ENCODE data around the gene PTPRM.

PTPRM gene

DNA sequence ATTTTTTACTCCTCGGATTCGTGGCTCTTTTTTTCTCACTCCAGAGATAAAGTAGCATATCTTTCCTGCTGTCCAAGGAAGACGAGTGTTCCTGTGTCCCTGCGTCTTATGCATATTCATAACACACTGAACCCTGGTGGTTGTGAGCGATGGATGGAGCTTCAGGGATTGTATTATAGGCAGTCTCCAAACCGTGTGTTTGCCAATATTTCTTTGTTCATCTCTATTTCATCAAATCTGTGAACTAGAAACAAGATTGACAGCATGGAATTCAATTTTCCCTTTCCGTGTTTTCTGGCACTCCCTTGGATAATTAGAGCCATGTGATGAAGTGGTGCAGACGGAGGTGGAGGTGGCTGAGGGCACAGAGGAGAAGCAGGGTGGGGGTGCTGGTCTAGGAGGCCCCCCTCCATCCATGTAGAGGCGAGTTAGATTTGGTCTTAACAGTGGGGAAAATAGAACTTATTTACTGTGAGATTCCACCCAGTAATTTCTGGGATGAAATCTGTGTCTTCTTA lies 240.9 kb downstream of the PTPRM start:
- DNase-seq (ENCODE audit: low read depth in 2 of 2): no peak

- DNase-seq (ENCODE audit: low read depth in 2 of 2): no peak
Measured at GRCh38 chr18:7808992-7809391, 241.9 kb downstream of the PTPRM start.

DNA sequence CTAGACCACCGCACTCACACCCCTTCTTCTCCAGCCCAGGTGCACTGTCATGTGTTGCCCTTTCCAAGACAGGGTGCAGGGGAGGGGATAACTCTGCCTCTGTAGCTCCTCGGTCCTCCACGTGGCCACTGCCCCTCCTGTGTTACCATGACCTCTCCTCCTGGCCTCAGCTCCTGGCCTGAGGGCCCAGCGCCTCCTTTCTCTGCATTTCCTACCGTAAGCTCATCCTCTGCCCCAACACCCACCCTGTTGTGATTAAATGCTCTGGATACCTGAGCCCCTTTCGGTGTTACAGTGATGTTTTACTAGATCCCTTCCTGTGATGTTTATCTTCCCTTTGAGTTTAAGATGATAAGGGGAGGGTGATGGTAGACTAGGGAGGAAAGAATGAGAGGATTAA lies 242.3 kb downstream of the PTPRM start:
- DNase-seq (ENCODE audit: low read depth in 2 of 2): no peak

DNA sequence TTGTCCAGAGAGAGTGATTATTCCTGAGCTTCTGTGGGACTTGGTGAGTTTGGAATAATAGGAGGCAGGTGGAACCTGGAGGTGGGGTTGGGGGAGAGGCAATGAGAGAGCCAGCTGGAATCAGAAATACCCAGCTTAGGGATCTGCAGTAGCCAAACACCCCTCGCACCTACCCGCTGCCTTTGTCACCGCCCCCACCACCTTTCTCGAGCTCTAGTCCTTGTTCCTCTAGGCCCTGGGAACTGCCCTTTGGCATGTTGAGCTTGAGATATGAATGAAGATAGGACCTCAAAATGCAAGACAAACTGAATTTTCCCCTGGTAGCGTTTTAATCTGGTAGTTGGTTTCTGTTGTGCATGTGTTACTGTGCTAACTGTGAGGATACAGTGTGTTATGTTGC lies 242.9 kb downstream of the PTPRM start:
- no peak for DNase-seq (ENCODE audit: low read depth in 2 of 2)

DNA sequence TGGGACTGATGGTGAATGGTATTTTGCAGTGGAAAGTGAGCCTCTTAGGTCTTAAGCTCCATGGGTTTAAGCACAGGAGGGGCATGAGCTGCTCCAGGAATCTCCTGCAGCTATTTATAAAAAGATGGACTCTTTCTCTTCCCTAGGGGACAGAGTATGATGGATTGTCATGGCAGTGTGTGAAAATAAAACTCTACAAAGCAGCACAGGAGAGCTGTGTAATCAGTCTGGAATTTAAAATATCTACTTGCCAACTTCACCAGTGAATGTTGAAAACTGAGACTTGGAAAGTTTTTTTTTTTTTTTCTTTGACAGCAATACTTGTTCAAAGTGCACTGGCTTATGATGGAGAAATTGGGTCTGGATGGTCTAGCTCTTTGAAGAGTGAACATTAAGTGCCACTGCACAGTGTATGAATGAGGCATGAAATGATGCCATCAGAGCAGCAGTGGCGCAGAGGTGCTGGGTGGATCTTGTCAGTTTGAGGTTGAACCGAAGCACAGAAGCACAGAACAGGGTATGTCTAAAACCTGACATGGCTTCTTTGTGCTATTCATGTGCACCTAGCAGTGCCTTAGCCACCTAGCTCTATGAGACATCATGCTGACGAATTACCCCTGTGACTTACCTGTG lies 245.4 kb downstream of the PTPRM start:
- DNase-seq (ENCODE audit: low read depth in 2 of 2): no peak

GRCh38 chr18:7813131-7813530 lies 246.0 kb downstream of the PTPRM start:
- DNase-seq (ENCODE audit: low read depth in 2 of 2): no peak

DNA sequence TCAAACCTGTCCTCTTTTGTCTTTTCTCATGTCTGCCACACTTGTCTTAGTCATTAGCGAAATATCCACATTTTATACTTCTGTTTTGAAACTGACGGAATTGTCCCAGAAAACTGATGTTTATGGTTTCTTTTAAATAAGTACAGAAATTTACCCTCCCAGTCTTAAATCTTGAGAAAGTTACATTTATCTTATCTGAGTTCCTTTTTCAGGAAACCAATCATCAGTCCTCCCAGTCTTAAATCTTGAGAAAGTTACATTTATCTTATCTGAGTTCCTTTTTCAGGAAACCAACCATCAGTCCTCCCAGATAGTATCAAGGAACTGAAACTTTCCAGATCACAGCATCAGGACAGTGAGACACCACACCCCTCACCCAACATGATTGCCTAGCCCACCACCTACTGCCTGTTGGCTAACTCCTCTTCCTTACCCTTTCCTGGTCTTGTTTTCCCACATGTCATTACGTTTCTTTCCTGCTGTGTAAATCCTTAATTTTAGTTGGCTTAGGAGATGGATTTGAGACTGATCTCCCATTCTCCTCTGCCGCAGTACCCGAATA lies 247.7 kb downstream of the PTPRM start:
- DNase-seq (ENCODE audit: low read depth in 2 of 2): no peak

GRCh38 chr18:7815787-7816186 lies 248.7 kb downstream of the PTPRM start:
- DNase-seq (ENCODE audit: low read depth in 2 of 2): no peak

DNA sequence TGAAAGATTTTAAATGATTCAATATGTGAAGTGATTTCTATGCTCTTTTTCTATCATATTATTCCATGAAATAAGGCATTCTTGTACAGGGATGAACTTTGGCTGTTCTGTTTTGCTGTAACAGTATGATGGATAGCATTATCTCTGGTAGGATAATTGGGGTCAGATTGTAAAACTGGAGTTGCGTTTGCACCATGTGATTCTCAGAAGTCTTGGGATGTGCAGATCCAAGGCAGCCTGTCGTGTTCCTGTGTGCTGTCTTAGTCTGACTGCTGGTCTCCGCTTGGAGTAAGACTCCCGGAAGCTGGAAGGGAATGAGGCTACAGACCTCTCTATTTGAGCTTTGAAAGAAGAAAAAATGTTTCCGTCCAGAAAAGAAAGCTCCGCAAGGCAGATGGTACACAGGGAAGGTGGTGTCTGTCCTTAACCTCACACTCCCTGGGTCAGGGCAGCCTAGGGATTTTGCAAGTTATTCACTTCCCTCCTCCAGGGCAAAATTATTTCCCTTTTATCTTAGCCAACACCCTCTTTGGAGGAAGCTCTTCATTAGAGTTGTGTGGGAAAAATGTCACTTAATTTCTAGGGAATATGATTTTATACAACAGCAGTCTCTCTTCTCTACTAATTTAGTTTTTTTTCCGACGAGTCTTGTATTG lies 250.6 kb downstream of the PTPRM start:
- no peak for DNase-seq (ENCODE audit: low read depth in 2 of 2)

GRCh38 chr18:7821784-7822183 lies 254.7 kb downstream of the PTPRM start:
- no peak for DNase-seq (ENCODE audit: low read depth in 2 of 2)

GRCh38 chr18:7822435-7823331 lies 255.6 kb downstream of the PTPRM start:
- DNase-seq (ENCODE audit: low read depth in 2 of 2): no peak

- DNase-seq (ENCODE audit: low read depth in 2 of 2): no peak
Measured at GRCh38 chr18:7824970-7825369, 257.9 kb downstream of the PTPRM start.

DNA sequence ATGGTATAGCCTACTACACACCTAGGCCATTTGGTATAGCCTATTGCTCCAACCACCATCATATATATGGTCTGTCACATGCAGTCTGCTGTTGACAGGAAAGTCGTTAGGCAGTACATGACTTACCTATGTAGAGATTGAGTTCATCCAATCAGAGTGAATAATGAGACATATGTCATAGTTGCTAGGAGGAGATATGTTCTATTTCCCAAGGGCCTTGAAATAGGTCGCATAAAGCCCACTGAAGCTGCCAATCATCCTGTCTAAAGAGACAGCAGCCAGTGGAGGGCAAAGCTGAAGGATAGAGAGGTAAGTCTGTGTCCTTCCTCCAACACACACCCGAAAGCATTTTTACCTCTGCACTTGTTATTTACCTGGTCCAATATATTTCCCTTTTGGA lies 263.4 kb downstream of the PTPRM start:
- DNase-seq (ENCODE audit: low read depth in 2 of 2): no peak

DNA sequence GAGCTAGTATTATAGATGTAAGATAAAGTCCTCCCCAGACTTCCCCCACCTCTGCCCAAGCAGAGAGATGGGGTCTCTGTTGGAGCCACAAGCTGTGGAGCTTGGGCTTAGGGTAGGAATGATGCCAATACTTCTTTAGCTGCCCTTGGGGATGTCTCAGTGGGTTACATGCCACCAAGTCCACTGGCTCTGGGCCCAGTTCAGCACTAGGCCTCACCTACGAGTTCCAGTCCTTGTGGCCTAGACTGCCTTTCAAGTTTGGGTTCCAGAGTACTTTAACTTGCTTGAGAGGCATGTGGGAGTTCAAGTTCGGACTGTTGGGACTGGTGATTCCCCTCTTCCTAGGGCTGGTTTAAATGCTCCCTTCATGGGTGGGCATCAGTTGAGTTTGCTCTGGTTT lies 272.4 kb downstream of the PTPRM start:
- no peak for DNase-seq (ENCODE audit: low read depth in 2 of 2)

DNA sequence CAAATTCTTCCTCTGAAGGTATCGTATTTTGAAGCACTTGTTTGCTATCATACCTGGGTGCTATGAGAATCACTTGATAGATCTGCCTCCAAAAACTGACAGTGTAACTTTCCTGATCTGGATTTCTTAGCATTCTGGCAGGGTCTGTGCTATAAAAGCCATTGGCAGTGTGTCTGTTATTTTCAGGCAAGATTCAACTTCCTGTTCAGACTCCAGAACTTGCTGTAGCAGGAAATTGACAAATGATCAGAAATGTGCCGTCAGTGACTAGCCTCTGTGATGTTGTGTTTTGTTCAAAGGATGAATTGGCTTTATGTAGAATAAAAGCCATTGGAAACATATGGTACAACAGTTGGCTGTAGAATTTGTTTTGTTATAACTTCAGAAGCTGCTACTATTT lies 273.3 kb downstream of the PTPRM start:
- DNase-seq (ENCODE audit: low read depth in 2 of 2): no peak

GRCh38 chr18:7844017-7844416 lies 276.9 kb downstream of the PTPRM start:
- no peak for DNase-seq (ENCODE audit: low read depth in 2 of 2)

GRCh38 chr18:7844418-7844817 lies 277.3 kb downstream of the PTPRM start:
- DNase-seq (ENCODE audit: low read depth in 2 of 2): no peak

GRCh38 chr18:7846335-7846734 lies 279.2 kb downstream of the PTPRM start:
- DNase-seq (ENCODE audit: low read depth in 2 of 2): no peak

DNA sequence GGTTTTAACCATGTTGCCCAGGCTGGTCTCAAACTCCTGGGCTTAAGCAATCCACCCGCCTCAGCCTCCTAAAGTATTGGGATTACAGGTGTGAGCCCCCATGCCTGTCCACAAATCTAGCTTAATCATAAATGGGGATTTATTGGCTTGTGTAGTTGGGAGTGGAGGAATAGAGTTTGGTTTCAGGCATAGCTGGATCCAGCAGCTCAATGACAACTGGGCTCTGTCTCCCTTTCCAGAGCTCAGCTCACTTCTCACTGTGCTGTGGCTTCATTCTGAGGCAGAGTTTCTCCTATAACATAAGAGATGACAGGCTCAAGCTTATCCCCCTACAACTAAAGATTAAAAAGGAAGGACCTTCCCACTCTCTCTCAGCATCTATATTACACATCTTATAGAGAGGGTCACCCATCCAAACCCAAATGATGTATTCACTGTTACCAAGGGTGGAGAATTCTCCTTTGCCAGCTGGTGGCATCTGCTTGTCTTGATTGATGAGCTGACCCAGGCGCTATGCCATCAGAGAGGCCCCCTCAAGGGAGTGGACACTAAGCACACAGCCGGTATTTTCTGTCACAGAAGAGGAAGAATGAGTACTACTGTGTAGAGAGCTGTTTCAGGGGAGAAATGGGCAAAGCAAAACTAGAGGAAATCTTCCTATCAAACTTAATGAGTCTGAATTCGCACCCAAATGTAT lies 280.4 kb downstream of the PTPRM start:
- no peak for DNase-seq (ENCODE audit: low read depth in 2 of 2)

GRCh38 chr18:7848054-7848412 lies 280.9 kb downstream of the PTPRM start:
- DNase-seq (ENCODE audit: low read depth in 2 of 2): no peak

DNA sequence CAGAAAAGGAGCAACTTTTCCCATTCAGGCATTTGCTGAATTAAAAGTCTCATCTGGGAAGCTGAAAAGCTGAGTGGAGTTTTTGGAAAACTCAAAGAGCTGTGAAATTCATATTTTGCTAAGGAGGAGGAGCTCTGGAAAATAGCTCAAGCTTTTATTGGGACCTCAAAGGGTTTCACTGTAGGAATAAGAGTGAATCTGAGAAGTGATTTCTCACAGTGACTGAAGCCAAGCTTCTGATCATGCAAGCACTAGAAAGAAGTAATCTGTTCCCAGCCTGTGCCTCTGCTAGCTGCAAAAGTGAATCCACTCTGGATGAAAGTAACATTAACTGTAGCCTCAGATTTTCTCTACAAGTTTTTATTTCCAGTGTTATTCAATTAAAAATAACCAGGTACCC lies 283.3 kb downstream of the PTPRM start:
- no peak for DNase-seq (ENCODE audit: low read depth in 2 of 2)

- DNase-seq (ENCODE audit: low read depth in 2 of 2): no peak
Measured at GRCh38 chr18:7855028-7855427, 287.9 kb downstream of the PTPRM start.
